GM15510 (cell line): ENCODE data around the gene APBA2.

Experiments
- POLR2A ChIP-seq: IDR thresholded peaks from 3 replicates; pipeline ENCODE4 v1.6.1; 2011; ENCODE audit warnings: borderline replicate concordance; ENCODE audit not compliant: insufficient read length; ENCODE audit errors: extremely low read depth

Gene APBA2

GRCh38 chr15:29133791-29134190 is 248.0 kb downstream of the APBA2 start:
- TF ChIP-seq POLR2A, result no peak

GRCh38 chr15:29134239-29134638 is 248.5 kb downstream of the APBA2 start:
- TF ChIP-seq POLR2A, result no peak

GRCh38 chr15:29134641-29135308 is 249.0 kb downstream of the APBA2 start:
- TF ChIP-seq POLR2A, result no peak

DNA sequence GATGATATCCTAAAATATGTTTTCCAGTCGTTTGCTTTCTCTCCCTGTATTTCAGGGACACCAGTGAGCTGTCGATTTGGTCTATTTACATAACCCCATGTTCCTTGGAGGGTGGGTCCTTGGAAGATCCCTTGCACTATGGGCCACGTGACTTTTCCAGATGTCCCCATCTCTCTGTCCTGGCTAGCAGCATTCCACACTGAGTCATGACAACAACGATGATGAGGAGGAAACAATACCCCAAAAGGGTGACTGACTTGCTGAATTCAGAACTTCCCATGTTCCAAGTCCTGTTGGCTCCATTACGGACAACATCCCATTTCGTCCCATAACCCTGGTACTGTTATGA is 249.5 kb downstream of the APBA2 start:
- no peak for TF ChIP-seq POLR2A

GRCh38 chr15:29135702-29136646 is 250.2 kb downstream of the APBA2 start:
- TF ChIP-seq POLR2A, result no peak

DNA sequence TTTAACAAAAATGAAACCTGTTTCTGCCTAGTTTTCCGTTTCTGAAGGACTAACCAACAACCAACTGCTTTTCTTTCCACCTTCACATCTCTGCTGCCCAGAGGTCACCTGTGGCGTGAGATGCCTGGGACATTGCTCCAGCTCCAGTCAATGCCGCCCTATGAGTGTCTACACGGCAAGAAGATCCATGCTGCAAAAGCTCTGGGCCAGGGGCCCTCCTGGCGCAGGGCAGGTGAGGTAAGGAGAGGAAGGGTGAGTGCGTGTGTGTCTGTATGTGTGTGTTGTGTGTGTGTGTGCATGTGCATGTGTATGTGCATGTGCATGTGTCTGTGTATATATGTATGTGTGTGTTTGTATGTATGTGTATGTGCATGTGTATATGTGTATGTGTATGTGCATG is 252.5 kb downstream of the APBA2 start:
- TF ChIP-seq POLR2A, result no peak

GRCh38 chr15:29139072-29139471 is 253.3 kb downstream of the APBA2 start:
- no peak for TF ChIP-seq POLR2A

DNA sequence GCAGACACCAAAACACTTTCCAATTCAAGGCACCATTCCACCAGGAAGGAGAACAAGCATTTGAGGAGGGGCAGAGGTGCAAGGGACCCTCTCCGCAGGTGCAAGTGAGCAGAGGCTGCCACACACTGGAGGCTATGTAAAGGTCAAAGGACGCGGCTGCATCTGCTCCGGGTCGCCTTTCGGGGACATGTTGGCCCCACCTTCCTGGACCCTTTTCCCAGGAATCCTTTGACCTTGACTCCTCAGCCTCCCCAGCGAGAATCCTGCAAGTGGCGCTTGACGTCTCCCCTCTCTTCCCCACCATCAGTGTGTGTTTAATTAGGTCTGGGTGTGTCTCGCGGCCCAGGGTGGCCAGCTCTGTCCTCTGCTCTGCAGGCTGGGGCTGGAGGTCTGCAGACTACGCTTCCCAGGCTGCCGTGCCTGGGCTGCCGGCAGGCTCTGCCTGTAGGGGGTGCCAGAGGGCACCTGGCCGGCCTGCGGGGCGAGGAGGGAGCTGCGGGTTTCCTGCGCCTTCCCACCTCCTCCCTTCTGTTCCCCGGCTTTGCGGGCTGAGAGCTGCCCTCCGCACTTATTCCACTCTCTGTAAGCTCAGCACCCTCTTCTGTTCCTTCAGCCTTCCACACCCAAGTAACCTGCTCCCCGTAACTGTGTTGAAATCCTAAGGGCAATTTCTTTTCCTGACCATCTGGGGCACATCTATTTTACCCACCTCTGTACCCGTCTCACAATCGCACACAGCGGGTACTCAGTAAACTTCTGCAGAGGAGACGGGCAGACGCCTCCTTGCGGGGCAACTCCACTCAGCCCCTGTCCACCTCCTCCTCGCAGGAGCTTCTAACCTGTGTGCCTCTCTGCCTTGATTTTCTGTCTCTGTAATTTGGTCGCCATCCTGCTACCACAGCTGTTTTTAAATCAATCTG is 254.0 kb downstream of the APBA2 start:
- no peak for TF ChIP-seq POLR2A

DNA sequence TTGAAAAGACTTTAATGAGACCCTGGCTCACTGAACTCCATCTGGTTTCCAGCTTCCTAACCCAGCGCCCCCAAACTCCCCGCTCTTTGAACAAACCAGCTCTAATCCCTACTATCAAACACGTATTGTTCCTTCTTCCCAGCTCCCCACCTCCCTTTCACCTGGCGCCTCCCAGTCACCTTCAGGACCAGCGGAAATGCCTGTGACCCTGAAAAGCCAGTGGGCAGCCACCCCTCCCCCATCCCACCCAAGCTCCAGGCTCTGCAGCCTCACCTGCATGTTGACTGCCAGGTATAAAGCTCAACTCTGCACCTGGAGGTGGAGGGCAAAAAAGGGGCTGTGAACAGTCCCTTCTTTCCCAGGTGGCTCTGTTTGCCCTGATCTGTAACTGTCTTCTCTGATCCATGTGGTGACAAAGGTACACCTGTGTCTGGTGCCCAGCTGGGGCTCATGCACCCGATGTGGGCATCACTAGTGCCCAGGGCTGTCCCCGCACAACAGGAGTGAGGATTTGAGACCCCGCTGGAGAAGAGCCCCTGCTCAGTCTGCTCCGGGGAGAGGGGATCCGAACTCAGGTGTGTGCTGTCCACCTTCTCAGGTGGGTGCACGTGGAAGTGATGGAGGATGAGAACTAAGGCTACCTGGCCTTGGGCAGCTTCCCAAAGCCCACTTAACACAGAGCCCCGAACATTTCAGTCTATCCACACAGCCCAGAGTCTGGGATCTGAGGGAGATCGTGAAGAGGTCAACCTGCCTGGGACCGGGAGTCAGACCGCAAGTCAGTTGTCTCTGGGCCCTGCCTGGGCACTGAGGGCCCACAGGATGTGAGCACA is 254.9 kb downstream of the APBA2 start:
- TF ChIP-seq POLR2A, result no peak

DNA sequence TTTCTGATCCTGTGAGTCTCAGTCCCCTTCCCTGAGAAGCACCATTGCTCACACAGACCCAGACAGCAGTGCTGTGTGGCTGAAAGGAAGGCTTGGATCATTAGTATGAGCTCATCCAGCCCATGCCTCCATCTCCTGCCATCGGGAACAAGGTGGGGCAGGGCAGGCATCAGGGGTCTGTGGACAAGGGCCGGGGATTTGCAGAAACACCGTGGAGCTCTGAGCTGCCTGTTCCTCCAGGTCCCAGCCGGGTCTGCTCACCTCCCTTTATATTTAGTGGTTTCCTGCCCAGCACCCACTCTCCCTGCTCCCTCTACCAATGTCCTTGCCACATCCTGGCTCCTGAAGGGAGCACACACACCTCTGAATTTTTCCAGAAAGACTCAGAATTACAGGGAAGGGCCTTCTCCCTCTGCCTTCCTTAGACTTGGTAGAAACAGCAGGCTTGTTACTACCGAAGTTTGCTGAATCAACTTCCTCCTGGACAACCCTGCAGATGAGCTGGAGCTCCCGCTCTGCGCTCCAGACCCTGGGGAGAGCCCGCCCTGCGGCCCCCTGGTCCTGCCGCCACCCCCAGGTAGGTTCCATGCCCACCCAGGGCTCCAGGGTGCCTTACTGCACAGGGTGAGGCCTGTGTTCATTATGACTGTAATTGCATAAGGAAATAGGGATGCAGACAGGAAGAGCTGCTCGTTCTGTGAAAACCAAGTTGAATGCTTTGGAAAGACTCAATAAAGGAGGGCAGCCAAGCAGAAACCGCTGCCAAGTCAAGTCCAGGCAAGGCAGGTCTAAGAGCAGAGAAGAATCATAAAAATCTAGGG is 255.7 kb downstream of the APBA2 start:
- no peak for TF ChIP-seq POLR2A

- no peak for TF ChIP-seq POLR2A
Observed at GRCh38 chr15:29142129-29142747, 256.5 kb downstream of the APBA2 start.

DNA sequence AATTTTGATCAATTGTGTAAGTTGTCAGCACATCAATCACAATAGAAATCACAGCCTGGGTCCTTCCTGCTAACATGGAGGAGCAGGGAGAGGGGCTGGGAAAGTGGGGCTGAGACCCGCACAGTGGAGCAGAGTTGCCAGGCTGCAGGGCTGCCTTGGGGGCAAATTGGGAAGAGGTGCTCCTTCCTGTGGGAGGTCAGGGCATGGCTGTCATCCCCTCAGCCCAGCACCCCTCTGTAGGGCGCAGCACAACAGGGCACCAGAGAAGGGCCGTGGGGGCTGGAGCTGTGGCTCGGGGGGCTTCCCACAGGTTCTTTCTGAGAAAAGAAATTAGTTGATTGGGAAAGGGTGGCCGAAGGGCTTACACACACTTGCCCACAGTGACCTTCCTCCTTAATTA is 257.5 kb downstream of the APBA2 start:
- TF ChIP-seq POLR2A, result no peak
